ENCODE data around the gene MAGI2.

GRCh38 chr7:78224923-78225322, 1228.5 kb downstream of the MAGI2 start:
- no peak for TF ChIP-seq POLR2A (IDR thresholded peaks at IDR 0.05; ENCODE audit: low read length)
- no peak for TF ChIP-seq GATA1 (IDR thresholded peaks at IDR 0.05; ENCODE audit: low read depth, low read length)
